Muscle of arm (tissue), 12 donors: ENCODE measurements around the gene CNN3. TPM values are rescaled to one million over a fixed set of nuclear protein-coding genes. Genes with fewer than 3 reads are reported as not detected.
"Not testable (repeated sequence)": the region's sequence is repeated elsewhere in the genome, so short reads cannot be mapped to it uniquely, and the experiment has no call there.

Source experiments
- DNase-seq: peaks from one replicate; pipeline ENCODE4 v3.0.0-alpha.2; 2013
- polyA plus RNA-seq, 12 donors: library from polyadenylated mRNA; unstranded; fragments of 120-200 nt; gene quantifications; one replicate each; pipeline ENCODE4 v1.2.1, GENCODE V29; 2013; ENCODE audit not compliant: insufficient read length in 12 of 12

CNN3 gene
- polyA plus RNA-seq, 12 donors: 320 to 762 (median 450) TPM

GRCh38 chr1:94952539-94952938, 25.6 kb upstream of the CNN3 start:
- no peak for DNase-seq

- no peak for DNase-seq
Measured at GRCh38 chr1:94951509-94952208, 24.7 kb upstream of the CNN3 start.

DNA sequence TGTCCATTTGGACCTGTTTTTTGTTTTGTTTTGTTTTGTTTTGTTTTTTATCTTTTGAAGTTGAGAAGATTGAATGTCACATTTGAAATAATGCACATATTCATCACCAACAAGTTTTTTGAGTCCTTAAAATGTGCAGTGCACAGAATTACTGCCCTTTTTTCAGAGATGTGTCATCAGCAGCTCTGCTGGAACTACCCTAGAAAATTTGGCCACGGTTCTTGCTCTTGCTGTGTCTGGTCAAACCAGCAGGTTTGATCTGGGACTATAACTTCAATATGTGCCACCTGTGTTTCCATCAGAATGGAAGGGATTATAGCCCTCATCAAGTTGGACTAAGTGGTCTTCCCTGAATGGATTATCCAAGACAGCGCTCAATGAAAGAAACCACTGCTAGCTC, 24.1 kb upstream of the CNN3 start:
- DNase-seq: no peak

GRCh38 chr1:94949681-94950661, 23.1 kb upstream of the CNN3 start:
- no peak for DNase-seq

DNA sequence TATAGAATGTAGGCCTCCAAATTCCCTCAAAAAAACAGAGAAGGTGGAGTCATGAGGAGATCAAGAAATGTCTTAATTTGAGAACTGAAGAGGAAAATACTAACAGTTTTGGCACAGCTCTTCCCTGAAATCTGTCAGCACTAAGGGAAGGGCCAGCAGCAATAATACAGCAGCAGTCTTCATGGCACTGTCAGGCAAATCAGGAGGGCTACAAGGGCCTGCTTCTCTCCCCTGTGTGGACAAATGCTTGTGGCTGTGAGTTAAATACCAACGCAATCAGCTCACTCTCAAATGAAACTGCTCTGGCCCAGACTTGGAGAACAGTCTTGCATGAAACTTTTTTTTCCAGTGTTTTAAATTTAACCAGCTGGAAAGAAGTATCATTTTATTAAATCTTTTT, 20.5 kb upstream of the CNN3 start:
- no peak for DNase-seq

DNA sequence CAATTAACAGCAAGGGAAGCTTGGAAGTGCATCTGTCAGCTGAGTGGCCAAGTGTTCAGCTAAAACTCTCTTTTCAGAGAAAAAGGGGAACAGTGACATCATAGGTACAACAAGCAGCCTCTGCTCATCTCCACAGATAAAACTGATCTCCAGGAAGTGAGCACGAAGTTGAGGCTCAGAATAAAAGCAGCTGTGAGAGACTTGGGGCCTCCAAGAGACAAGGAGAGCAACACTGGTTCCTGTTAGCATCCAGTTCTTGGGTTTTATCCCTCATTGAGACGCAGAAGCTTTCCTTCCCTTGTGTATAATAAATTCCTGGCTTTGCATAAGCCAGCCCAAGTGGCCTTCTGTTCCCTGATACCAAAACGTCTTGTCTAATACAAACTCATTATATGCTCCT, 20.0 kb upstream of the CNN3 start:
- no peak for DNase-seq

GRCh38 chr1:94942171-94943128, 15.5 kb upstream of the CNN3 start:
- DNase-seq: no peak

GRCh38 chr1:94941480-94941879, 14.6 kb upstream of the CNN3 start:
- not testable (repeated sequence) for DNase-seq

- DNase-seq: no peak
Measured at GRCh38 chr1:94940738-94941137, 13.8 kb upstream of the CNN3 start.

DNA sequence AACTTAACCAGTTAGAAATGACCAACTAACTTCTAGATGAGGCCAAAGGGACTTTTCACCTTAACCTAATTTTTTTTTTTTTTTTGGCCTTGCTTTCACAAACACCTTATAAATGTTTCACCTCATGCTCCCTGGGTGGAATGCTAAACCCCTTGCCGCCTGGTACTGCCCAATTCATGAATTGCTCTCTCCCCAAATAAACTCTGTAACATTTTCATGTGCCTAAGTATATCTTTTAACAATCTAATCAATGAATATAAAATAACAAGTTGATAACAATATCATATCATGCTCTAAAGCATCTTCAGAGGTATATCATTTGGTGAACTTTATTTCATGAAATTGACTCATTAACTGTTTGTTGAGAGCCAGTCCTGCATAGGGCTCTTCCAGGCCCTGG, 10.9 kb upstream of the CNN3 start:
- no peak for DNase-seq

- DNase-seq: no peak
Measured at GRCh38 chr1:94936861-94937620, 10.1 kb upstream of the CNN3 start.

DNA sequence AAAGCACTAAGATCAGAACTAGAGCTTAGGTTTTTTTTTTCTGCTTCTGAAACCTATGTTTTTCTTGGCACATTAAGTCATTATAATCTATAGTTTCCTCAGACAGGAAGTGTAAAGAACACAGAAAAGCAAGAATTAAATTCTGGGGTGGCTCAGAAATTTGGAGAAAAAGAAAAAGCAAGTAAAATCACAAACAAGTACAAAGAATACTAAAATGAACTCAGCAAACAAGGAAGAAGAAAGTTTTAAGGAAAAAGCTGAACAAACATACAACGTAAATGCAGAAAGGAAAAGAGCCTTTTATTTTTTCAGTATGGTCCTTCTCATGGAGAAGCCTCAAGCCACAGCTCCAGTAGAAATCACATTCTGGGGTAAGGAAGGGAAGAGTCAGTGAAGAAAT, 8.6 kb upstream of the CNN3 start:
- DNase-seq: no peak

- no peak for DNase-seq
Measured at GRCh38 chr1:94935034-94935433, 8.1 kb upstream of the CNN3 start.

DNA sequence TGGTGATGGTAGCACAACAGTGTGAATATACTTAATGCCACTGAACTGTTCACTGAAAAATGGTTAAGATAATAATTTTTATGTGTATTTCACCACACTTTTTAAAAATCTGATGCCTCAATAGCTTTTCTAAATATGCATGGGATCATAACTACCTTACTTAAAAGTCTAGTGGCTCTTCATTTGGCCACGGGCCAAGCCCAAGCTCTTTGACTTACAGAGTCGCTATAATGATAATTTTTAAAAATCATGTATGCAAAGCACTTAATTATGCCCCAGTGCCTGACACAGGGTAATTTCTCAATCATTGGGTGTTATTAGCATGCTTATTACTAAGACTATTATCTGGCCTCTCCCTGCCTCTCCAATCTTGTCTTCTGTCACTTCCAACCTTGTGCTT, 7.6 kb upstream of the CNN3 start:
- no peak for DNase-seq

DNA sequence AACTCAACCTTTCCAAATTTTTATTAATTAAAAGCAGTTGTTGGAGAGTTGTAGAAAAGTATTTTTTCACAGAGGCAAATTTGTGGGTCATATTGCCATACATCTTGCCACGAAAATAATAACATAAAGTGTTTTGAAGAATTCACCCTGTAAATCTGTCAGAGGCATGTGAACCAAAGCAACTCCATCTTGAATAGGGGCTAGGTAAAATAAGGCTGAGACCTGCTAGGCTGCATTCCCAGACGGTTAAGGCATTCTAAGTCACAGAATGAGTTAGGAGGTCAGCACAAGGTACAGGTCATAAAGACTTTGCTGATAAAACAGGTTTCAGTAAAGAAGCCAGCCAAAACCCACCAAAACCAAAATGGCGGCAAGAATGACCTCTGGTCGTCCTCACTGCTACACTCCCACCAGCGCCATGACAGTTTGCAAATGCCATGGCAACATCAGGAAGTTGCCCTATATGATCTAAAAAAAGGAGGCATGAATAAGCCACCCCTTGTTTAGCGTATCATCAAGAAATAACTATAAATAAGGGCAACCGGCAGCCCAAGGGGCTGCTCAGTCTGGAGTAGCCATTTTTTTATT, 4.4 kb upstream of the CNN3 start:
- no peak for DNase-seq

GRCh38 chr1:94929351-94930217, 2.7 kb upstream of the CNN3 start:
- no peak for DNase-seq

DNA sequence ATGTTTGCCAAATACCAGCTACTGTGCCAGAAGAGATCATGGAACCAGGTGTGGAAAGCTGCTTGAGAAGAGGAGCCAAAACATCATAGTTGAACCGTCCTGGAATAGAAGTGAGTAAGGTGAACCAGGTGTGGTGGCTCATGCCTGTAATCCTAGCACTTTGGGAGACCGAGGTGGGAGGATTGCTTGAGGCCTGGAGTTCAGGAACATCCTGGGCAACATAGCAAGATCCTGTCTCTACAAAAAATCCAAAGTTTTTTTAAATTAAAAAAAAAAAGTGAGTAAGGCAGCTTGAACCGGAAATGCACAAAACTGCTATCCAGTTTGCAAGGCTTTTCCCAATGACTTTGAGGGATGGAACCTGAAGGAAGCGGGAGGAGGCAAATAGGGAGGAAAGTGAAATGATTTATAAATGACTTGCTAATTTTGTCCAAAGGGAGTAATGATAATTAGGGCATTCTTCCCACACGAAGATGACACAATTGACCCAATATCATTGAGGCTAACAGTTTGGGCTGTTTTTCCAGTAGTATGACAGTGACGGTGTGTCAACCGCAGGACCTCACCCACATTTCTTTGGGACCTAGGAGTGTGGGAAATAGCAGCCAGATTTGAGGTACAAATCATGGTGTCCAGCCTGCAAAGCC, 1.5 kb upstream of the CNN3 start:
- no peak for DNase-seq

DNA sequence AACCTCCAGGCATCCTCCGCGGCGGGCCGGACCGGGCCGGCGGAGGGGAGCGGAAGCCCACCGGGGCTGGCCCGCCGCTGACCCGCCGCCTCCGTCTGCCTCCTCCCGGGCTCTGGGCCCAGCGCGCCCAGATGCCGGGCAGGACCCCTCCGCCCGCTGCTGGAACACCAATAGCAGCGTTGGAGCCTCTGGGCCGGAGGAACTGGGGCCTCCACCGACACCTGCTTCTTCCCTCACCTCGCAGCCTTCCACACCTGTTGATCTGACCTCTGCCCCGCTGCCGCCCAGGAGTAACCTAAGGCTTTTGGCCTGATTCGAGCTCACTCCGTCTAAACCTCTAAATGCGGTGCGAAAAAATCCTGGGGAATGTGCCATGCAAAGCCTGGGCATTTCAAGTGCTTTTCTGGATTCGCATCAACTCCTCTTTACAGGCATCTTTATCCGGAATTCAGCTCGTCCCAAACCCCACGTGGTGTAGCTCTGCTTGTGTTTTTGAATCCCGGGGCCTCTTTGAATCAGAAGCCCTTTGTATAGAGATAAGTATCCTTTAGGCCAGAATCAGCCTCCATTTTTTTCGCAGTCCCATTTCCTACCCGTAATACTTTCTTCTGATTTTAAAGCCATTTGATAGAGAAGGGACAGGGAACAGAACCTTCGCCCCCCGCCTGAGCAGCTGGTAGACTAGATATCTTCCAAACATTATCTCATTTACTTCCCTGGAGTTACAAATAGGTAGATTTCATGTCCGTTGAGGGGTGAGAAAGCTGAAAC, 680 bp upstream of the CNN3 start:
- peak; percentile 64 for DNase-seq
